Activated CD4-positive, alpha-beta memory T cell treated with anti-CD3 and anti-CD28 coated beads, Interleukin-2, amount 10 ng/mL, durations not matched to agents 7 days and 5 days (primary cell): ENCODE data around the gene BCAS3. TPM values are rescaled to one million over a fixed set of nuclear protein-coding genes. Genes with fewer than 3 reads are reported as not detected.
"Not testable (repeated sequence)": the region's sequence is repeated elsewhere in the genome, so short reads cannot be mapped to it uniquely, and the experiment has no call there.

Experiments
- CTCF ChIA-PET: fragments of 350-600 bp; sonication (Branson Sonifier 250); formaldehyde crosslinking; loops from one replicate; lab custom pipeline; 2021; ENCODE audit warnings: antibody characterized with exemption, inconsistent platforms; lab: Charles Lee
- POLR2A ChIA-PET: fragments of 350-600 bp; sonication (Branson Sonifier 250); formaldehyde crosslinking; loops from one replicate; lab custom pipeline; 2021; ENCODE audit warnings: antibody characterized with exemption; lab: Charles Lee
- DNase-seq: peaks from one replicate; pipeline ENCODE4 v3.0.0-alpha.2; 2020
- H3K27ac Mint-ChIP-seq: one replicate; pipeline ENCODE4 v1.8.0; 2021; ENCODE audit warnings: mild to moderate bottlenecking, mixed read lengths
- H3K27me3 Mint-ChIP-seq: one replicate; pipeline ENCODE4 v1.8.0; 2021; ENCODE audit warnings: mixed read lengths
- H3K36me3 Mint-ChIP-seq: one replicate; pipeline ENCODE4 v1.8.0; 2021; ENCODE audit warnings: low read depth, mixed read lengths
- H3K4me1 Mint-ChIP-seq: one replicate; pipeline ENCODE4 v1.8.0; 2021; ENCODE audit warnings: mixed read lengths
- H3K4me3 Mint-ChIP-seq: one replicate; pipeline ENCODE4 v1.8.0; 2021; ENCODE audit warnings: mild to moderate bottlenecking, mixed read lengths
- H3K9me3 Mint-ChIP-seq: one replicate; pipeline ENCODE4 v1.8.0; 2021; ENCODE audit warnings: mixed read lengths
- total RNA-seq, 2 experiments: library from RNA; stranded (reverse); gene quantifications; one replicate each; pipeline ENCODE4 v1.2.3, GENCODE V29; 2021

The BCAS3 gene
- total RNA-seq, 2 experiments from 2014 or later, result 16.2 to 19.8 TPM

DNA sequence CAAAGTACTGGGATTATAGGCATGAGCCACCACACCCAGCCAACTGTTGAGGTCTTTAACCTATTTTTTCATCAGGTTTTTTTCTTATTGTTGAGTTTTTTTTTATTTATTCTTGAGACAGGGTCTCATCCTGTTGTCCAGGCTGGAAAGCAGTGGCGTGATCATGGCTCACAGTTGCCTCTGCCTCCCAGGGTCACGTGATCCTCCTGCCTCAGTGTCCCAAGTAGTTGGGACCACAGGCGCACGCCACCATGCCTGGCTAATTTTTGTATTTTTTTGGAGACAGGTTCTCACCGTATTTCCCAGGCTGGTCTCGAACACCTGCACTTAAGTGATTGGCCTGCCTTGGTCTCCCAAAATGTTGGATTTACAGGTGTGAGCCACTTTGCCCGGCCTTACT, 95.9 kb downstream of the BCAS3 start:
- H3K4me3 Mint-ChIP-seq, result no peak overlapping the region
- POLR2A ChIA-PET, result no interaction called here
- H3K4me1 Mint-ChIP-seq, result no peaks in the 10 kb centered on the region
- H3K36me3 Mint-ChIP-seq, result no peaks in the 10 kb centered on the region
- H3K9me3 Mint-ChIP-seq, result no peaks in the 10 kb centered on the region
- CTCF ChIA-PET, result no interaction called here
- no peak overlapping the region for H3K27ac Mint-ChIP-seq
- H3K27me3 Mint-ChIP-seq, result no peaks in the 10 kb centered on the region
- no peak for DNase-seq

GRCh38 chr17:60781880-60782412, 104.3 kb downstream of the BCAS3 start:
- ChIA-PET CTCF (interaction anchor here (0.5 kb wide), 1 partner anchor 689 kb away, joined by 3 read pairs; no protein-coding TSS in a partner anchor), POLR2A (no interaction called here)
- H3K36me3 Mint-ChIP-seq, result no peaks in the 10 kb centered on the region
- no peaks in the 10 kb centered on the region for H3K9me3 Mint-ChIP-seq
- DNase-seq, result no peak
- no peak overlapping the region for H3K4me3 Mint-ChIP-seq
- no peak overlapping the region for H3K27ac Mint-ChIP-seq
- no peaks in the 10 kb centered on the region for H3K4me1 Mint-ChIP-seq
- no peaks in the 10 kb centered on the region for H3K27me3 Mint-ChIP-seq

DNA sequence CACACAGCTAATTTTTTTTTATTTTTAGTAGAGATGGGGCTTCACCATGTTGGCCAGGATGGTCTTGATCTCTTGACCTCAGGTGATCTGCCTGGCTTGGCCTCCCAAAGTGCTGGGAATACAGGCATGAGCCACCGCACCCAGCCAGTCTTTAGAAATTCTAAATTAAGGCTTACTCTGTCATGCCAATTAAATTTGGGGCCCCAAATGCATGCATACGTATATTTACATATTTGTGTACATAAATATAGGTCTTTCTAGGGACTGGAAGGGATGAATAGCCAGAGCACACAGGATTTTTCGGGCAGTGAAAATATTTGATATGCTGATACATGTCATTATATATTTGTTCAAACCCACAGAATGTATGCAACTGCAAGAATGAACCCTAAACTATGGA, 105.1 kb downstream of the BCAS3 start:
- no peaks in the 10 kb centered on the region for H3K9me3 Mint-ChIP-seq
- H3K4me3 Mint-ChIP-seq, result no peak overlapping the region
- no peak for DNase-seq
- no peaks in the 10 kb centered on the region for H3K4me1 Mint-ChIP-seq
- POLR2A ChIA-PET, result no interaction called here
- H3K27me3 Mint-ChIP-seq, result no peaks in the 10 kb centered on the region
- CTCF ChIA-PET, result no interaction called here
- H3K36me3 Mint-ChIP-seq, result no peaks in the 10 kb centered on the region
- no peak overlapping the region for H3K27ac Mint-ChIP-seq

- POLR2A ChIA-PET, result no interaction called here
- no peak for DNase-seq
- H3K27ac Mint-ChIP-seq, result no peak overlapping the region
- no peaks in the 10 kb centered on the region for H3K27me3 Mint-ChIP-seq
- H3K36me3 Mint-ChIP-seq, result no peaks in the 10 kb centered on the region
- CTCF ChIA-PET, result no interaction called here
- H3K4me3 Mint-ChIP-seq, result no peak overlapping the region
- H3K9me3 Mint-ChIP-seq, result no peaks in the 10 kb centered on the region
- H3K4me1 Mint-ChIP-seq, result no peaks in the 10 kb centered on the region
These were observed 112.6 kb downstream of the BCAS3 start for GRCh38 chr17:60790205-60790604.

DNA sequence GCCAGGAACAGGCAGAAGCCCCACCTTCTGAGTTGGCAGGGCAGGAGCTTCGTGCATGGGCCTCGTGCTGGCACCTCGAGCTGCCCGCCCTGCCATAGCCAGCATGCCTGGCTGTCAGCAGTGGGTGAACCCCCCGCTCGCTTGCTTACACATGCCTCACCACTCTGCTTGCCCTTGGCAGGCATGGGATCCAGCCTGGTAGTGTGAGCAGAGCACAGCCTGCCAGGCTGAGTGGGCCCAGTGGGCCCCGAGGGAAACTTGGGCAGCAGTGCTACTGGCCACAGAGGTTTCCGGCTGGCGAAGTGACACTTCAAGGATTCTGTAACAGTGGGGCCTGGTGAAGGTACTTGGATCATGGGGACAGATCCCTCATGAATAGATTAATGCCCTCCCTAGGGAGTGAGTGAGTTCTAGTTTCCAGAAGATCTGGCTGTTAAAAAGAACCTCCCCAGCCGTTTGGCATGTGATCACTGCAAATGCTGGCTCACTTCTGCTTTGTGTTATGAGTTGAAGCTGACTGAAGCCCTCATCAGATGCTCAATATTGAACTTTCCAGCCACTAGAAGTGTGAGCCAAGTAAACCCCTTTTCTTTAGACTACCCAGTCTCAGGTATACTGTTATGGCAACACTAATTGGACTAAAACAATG, 114.7 kb downstream of the BCAS3 start:
- H3K27me3 Mint-ChIP-seq, result no peaks in the 10 kb centered on the region
- DNase-seq, result no peak
- CTCF ChIA-PET, result interaction anchor here (1.0 kb wide), 1 partner anchor 12 kb away, joined by 3 read pairs; no protein-coding TSS in a partner anchor

DNA sequence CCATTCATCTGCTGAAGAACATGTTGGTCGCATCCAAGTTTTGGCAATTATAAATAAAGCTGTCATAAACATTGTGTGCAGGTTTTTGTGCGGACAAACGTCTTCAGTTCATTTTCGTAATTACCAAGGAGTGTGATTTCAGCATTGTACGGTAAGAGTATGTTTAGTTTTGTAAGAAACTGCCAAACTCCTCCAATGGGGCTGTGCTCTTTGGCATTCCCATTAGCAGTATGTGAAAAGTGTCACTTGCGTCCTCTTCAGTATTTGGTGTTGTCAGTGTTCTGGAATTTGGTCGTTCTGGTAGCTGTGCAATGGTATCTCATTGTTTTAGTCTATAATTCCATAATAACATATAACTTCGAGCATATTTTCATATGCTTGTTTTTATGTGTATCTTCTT, 120.9 kb downstream of the BCAS3 start:
- no peak overlapping the region for H3K4me3 Mint-ChIP-seq
- H3K27me3 Mint-ChIP-seq, result no peaks in the 10 kb centered on the region
- no peak for DNase-seq
- H3K4me1 Mint-ChIP-seq, result no peaks in the 10 kb centered on the region
- no peak overlapping the region for H3K27ac Mint-ChIP-seq
- H3K36me3 Mint-ChIP-seq, result no peaks in the 10 kb centered on the region
- H3K9me3 Mint-ChIP-seq, result no peaks in the 10 kb centered on the region
- ChIA-PET POLR2A (no interaction called here), CTCF (no interaction called here)

More for the DNA sequence above, 114.7 kb downstream of the BCAS3 start:
- Mint-ChIP-seq H3K4me1 (no peaks in the 10 kb centered on the region), H3K4me3 (no peak overlapping the region), H3K9me3 (no peaks in the 10 kb centered on the region), H3K36me3 (no peaks in the 10 kb centered on the region), H3K27ac (no peak overlapping the region)
- POLR2A ChIA-PET, result no interaction called here

DNA sequence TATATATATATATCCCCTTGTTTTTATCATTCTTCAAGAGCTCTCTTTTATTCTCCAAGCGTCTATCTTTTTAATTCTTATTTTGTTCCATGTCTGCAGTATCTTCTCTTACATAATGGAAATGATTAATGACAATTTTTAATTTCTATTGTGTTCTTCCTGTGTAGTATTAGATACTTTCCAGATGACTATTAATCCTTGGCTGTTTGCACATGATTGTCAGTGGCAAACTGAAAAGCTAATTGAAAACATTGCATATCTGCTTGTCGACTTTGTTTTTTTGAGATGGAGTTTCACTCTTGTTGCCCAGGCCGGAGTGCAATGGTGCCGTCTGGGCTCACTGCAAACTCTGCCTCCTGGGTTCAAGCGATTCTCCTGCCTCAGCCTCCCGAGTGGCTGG, 124.7 kb downstream of the BCAS3 start:
- DNase-seq, result no peak
- CTCF ChIA-PET, result no interaction called here
- H3K36me3 Mint-ChIP-seq, result no peaks in the 10 kb centered on the region
- H3K27ac Mint-ChIP-seq, result no peak overlapping the region
- no peaks in the 10 kb centered on the region for H3K4me1 Mint-ChIP-seq
- no peaks in the 10 kb centered on the region for H3K9me3 Mint-ChIP-seq
- no peak overlapping the region for H3K4me3 Mint-ChIP-seq
- POLR2A ChIA-PET, result no interaction called here
- H3K27me3 Mint-ChIP-seq, result no peaks in the 10 kb centered on the region

DNA sequence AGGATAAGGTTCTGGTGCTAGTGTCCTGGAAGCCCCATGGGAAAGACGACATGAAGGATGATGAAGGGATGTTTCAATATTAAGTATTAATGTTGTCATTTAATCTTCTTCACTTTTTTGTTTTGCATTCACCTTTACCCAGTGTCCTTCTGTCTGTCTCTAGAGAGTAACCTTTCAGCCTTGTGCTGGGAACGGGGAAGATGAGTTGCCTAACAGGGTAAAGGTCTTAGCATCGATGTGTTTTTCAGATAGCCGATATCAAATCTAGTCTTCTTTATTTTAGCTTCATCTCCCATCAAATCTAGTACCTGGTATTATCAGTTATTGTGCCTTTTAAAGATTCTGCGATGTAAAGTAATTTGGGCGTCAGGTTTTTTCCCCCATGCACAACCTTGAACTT, 125.4 kb downstream of the BCAS3 start:
- DNase-seq, result no peak
- ChIA-PET CTCF (no interaction called here), POLR2A (no interaction called here)
- no peaks in the 10 kb centered on the region for H3K27me3 Mint-ChIP-seq
- no peaks in the 10 kb centered on the region for H3K9me3 Mint-ChIP-seq
- no peaks in the 10 kb centered on the region for H3K36me3 Mint-ChIP-seq
- no peak overlapping the region for H3K27ac Mint-ChIP-seq
- no peaks in the 10 kb centered on the region for H3K4me1 Mint-ChIP-seq
- H3K4me3 Mint-ChIP-seq, result no peak overlapping the region

DNA sequence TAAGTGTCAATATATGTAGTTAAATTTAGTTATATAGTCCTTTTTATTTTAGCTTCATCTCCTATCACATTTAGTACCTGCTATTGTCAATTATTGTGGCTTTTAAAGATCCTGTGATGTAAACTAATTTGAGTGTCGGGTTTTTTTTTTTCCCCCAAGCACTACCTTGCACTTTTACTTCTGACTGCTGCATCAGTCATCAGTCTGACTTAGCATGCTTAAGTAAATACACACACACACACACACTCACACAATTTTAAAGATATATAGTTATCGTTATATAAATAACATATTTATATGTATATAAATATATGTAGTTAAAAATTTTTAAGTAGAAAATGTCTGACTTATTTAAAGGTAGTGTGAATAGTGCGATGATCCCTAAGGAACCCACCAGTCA, 127.2 kb downstream of the BCAS3 start:
- DNase-seq, result no peak
- Mint-ChIP-seq H3K27me3 (no peaks in the 10 kb centered on the region), H3K36me3 (no peaks in the 10 kb centered on the region), H3K9me3 (no peaks in the 10 kb centered on the region), H3K4me1 (no peaks in the 10 kb centered on the region), H3K27ac (no peak overlapping the region), H3K4me3 (no peak overlapping the region)
- CTCF ChIA-PET, result interaction anchor here (1.1 kb wide), 1 partner anchor 13 kb away, joined by 3 read pairs; no protein-coding TSS in a partner anchor
- POLR2A ChIA-PET, result no interaction called here

DNA sequence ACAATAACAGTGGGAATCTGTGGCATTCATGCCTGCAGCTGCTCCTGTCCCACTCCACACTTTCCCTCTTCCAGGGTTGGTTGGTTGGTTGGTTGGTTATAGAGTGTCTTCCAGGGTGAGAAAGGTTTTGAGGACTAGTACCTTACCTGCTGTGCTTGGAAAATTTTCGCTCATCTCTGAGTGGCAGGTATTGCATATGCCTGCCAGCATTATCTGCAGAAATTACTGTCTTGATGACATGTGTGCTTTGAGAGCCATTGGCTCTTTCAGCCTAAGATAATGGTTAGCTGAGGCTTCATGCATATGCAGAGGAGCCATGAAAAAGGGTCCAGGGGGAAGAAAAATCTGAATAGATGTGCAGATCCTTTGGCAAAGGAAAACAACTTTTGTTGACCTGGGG, 131.8 kb downstream of the BCAS3 start:
- ChIA-PET POLR2A (no interaction called here), CTCF (no interaction called here)
- H3K4me1 Mint-ChIP-seq, result no peaks in the 10 kb centered on the region
- no peaks in the 10 kb centered on the region for H3K9me3 Mint-ChIP-seq
- no peak overlapping the region for H3K4me3 Mint-ChIP-seq
- peaks cover 1% of the 10 kb centered on the region for H3K27me3 Mint-ChIP-seq
- no peaks in the 10 kb centered on the region for H3K36me3 Mint-ChIP-seq
- no peak overlapping the region for H3K27ac Mint-ChIP-seq
- DNase-seq, result no peak

DNA sequence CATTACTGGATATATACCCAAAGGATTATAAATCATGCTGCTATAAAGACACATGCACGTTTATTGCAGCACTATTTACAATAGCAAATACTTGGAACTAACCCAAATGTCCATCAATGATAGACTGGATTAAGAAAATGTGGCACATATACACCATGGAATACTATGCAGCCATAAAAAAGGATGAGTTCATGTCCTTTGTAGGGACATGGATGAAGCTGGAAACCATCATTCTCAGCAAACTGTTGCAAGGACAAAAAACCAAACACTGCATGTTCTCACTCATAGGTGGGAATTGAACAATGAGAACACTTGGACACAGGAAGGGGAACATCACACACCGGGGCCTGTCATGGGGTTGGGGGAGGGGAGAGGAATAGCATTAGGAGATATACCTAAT, 137.3 kb downstream of the BCAS3 start:
- POLR2A ChIA-PET, H3K36me3 Mint-ChIP-seq, H3K4me3 Mint-ChIP-seq, H3K27ac Mint-ChIP-seq, CTCF ChIA-PET, H3K27me3 Mint-ChIP-seq, H3K4me1 Mint-ChIP-seq, DNase-seq, H3K9me3 Mint-ChIP-seq: not testable (repeated sequence)

DNA sequence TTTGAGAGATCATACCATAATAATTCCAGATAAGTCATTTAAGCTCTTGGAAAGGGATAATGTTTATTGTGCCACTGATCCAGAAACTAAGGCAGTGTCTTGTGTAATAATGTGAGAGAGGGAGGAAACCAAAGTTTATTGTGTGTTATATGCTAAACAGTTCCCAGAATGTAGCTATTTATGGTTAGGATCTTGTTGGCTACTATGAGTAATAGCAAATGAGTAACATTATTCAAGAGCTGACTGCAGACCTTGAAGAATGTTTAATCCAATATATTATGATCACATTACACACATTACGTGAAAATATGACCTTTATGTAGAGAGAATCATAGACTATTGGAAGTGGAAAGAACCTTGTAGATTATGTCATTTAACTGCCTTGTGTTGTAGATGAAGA, 139.5 kb downstream of the BCAS3 start:
- no peak overlapping the region for H3K4me3 Mint-ChIP-seq
- ChIA-PET CTCF (no interaction called here), POLR2A (no interaction called here)
- no peaks in the 10 kb centered on the region for H3K36me3 Mint-ChIP-seq
- H3K27ac Mint-ChIP-seq, result no peak overlapping the region
- no peak for DNase-seq
- H3K9me3 Mint-ChIP-seq, result no peaks in the 10 kb centered on the region
- peaks cover 1% of the 10 kb centered on the region for H3K27me3 Mint-ChIP-seq
- peaks cover 2% of the 10 kb centered on the region for H3K4me1 Mint-ChIP-seq

DNA sequence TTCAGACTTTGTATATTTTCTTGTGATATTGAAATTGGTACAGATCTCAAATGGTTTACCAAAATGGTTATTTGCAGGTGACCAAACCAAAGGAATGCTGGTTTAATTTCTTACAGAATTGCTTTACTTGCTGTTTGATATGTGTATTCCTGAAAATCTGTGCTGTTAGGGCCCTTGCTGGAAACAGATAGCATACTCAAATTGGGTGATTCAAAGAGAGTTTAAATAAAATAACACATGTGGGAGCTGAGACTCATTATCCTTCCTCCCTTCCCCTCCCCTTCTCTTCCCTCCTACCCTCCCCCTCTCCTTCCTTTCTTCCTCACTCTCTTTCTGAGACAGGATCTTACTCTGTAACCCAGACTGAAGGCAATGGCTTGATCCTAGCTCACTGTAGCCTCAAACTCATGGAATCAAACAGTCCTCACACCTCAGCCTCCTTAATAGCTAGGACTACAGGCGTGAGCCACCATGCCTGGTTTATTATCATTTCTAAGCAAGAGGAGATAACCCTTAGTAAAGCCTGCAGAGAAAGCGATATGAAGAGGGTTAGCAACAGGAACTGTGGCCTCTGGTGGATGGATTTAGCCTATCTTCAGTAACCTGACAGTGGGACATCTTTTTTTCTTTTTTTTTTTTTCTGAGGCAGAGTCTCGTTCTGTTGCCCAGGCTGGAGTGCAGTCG, 141.9 kb downstream of the BCAS3 start:
- Mint-ChIP-seq H3K27me3 (no peaks in the 10 kb centered on the region), H3K27ac (no peak overlapping the region), H3K4me3 (no peak overlapping the region), H3K4me1 (peaks cover 2% of the 10 kb centered on the region), H3K36me3 (no peaks in the 10 kb centered on the region), H3K9me3 (no peaks in the 10 kb centered on the region)
- ChIA-PET CTCF (no interaction called here), POLR2A (no interaction called here)
- no peak for DNase-seq

- Mint-ChIP-seq H3K4me3 (no peak overlapping the region), H3K4me1 (no peaks in the 10 kb centered on the region), H3K36me3 (no peaks in the 10 kb centered on the region), H3K9me3 (no peaks in the 10 kb centered on the region), H3K27me3 (no peaks in the 10 kb centered on the region), H3K27ac (no peak overlapping the region)
- ChIA-PET CTCF (no interaction called here), POLR2A (no interaction called here)
- no peak for DNase-seq
These were observed 145.9 kb downstream of the BCAS3 start for GRCh38 chr17:60823515-60823914.
